ENCODE measurements around the gene FN1.

DNA sequence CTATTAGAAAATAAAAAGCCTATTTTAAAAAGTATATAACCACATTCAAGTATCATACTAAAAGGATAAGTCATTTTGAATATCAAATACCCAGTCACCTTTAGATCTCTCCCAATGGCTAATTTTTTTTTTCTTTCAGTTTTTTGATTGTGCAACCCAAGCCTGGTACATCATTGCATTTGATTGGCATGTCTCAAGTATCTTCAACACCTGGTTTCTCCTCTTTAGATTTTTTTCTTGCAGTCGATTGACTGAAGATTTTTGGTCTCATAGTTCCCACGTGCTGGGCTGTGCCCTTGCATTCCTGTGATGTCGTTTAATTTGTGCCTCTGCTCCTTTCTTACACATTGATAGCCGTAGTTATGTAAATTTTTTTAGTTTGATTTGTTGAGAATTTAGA lies 83.3 kb downstream of the FN1 start:
- TF ChIP-seq POLR2A (IDR thresholded peaks at IDR 0.05), result no peak
- TF ChIP-seq, protein P1, sequence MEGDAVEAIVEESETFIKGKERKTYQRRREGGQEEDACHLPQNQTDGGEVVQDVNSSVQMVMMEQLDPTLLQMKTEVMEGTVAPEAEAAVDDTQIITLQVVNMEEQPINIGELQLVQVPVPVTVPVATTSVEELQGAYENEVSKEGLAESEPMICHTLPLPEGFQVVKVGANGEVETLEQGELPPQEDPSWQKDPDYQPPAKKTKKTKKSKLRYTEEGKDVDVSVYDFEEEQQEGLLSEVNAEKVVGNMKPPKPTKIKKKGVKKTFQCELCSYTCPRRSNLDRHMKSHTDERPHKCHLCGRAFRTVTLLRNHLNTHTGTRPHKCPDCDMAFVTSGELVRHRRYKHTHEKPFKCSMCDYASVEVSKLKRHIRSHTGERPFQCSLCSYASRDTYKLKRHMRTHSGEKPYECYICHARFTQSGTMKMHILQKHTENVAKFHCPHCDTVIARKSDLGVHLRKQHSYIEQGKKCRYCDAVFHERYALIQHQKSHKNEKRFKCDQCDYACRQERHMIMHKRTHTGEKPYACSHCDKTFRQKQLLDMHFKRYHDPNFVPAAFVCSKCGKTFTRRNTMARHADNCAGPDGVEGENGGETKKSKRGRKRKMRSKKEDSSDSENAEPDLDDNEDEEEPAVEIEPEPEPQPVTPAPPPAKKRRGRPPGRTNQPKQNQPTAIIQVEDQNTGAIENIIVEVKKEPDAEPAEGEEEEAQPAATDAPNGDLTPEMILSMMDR (IDR thresholded peaks at IDR 0.05), result no peak

Data from testis (tissue), 2 donors.